Omental fat pad (tissue), 4 donors: ENCODE measurements around the gene TNRC18. TPM values are rescaled to one million over a fixed set of nuclear protein-coding genes. Genes with fewer than 3 reads are reported as not detected.
A peak's percentile ranks its signal among the peaks of the same experiment; 100 is the strongest.
"Not testable (repeated sequence)": the region's sequence is repeated elsewhere in the genome, so short reads cannot be mapped to it uniquely, and the experiment has no call there.

Source experiments
- ATAC-seq: fragments of 150-250 bp; one replicate; pipeline ENCODE4 v1.9.1; 2016; ENCODE audit warnings: mild to moderate bottlenecking, moderate library complexity; ENCODE audit not compliant: low FRiP score
- DNase-seq: peaks from one replicate; pipeline ENCODE4 v3.0.0-alpha.2; 2019; ENCODE audit warnings: low spot score
- CTCF ChIP-seq, 3 donors: fragments of 450-650 bp; IDR thresholded peaks; one replicate each; pipeline ENCODE4 v1.5.1; 2016 to 2017; ENCODE audit warnings: antibody characterized with exemption in 3 of 3, mild to moderate bottlenecking in 3 of 3, moderate library complexity in 2 of 3
- total RNA-seq, 4 donors: library from RNA; depleted of rRNA; stranded (reverse); fragments of >200 nt; gene quantifications; one replicate each; pipeline ENCODE4 v1.1.0, GENCODE V29; 2016

The TNRC18 gene
- total RNA-seq: 10 to 100 TPM; 26.0 to 62.4 (median 29.4) TPM

DNA sequence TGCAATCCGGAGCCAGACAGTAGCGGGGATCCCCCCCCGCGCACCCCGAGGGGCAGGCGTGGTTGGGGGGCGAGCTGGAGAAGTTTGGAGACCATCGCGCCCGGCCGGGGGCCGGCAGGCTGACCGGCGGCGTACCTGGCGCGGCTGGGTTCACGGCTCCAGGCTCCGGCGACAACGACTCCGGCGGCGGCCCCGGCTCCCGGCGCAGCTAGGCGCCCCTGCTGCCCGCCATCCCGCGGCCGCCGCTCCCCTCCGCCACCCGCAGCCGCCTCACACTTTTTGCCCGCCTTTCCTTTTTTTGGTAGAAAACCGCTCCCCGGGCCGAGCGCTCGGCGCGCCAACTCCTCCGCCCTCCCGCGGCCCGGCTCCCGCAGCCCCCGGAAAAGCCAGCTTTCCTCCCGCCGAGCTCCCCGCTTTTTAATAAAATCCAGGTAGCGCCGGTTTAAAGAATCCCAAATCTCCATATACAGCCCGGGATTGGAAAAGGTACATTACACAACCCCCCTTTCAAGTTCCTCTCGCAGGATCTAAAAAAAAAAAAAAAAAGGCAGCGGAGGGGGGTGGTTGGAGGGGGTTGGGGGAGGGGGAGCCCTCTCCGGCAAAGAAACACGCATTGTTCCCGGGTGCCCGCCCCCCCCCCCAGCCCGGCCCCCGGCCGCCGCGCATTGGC lies at the start of gene TNRC18:
Gene TNRC18, minus strand, starts transcription at position 529 of the 670 bp plus-strand sequence. CDS start 2,588 bp downstream, outside the sequence.
- no peak for ATAC-seq
- no peak for TF ChIP-seq CTCF (IDR thresholded peaks at IDR 0.05)

GRCh38 chr7:5472432-5473315 lies 49.0 kb upstream of the TNRC18 start:
- ATAC-seq (no peak), DNase-seq (no peak)
- no peak for TF ChIP-seq CTCF (IDR thresholded peaks at IDR 0.05)

More for the DNA sequence above, at the start of gene TNRC18:
- DNase-seq: no peak

DNA sequence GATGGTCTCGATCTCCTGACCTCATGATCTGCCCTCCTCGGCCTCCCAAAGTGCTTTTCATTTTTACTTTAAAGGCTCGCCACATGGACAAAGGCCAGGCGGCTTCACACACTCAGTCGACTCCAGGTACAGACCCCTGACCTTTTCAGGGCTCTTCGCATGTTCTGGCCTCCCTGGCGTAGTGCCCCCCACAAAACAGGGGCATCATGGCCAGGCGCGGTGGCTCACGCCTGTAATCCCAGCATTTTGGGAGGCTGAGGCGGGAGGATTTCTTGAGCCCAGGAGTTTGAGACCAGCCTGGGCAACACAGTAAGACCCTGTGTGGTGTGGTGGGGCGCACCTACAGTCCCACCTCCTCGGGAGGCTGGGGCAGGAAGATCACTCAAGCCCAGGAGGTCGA lies 48.0 kb upstream of the TNRC18 start:
- not testable (repeated sequence) for ATAC-seq, DNase-seq

DNA sequence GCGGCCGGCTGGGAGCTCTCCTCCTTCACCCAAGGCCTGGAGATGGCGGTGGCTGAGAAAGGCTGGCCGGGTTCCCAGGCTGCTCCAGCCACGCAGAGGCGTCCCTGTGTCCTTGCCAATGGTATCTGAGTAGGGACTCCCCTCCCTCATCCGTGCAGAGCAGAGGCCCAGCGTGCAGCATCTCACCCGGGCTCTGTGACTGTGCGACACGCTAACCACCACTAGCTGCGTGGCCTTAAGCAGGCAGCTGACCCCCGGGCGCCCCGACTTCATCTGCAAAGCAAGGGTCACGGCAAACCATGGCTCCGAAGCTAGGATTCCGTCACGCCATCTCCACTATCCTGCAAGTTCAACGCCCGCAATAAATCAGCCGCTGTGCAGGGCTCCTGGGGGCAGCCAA lies 47.2 kb upstream of the TNRC18 start:
- DNase-seq (no peak), ATAC-seq (no peak)
- no peak for TF ChIP-seq CTCF (IDR thresholded peaks at IDR 0.05)

DNA sequence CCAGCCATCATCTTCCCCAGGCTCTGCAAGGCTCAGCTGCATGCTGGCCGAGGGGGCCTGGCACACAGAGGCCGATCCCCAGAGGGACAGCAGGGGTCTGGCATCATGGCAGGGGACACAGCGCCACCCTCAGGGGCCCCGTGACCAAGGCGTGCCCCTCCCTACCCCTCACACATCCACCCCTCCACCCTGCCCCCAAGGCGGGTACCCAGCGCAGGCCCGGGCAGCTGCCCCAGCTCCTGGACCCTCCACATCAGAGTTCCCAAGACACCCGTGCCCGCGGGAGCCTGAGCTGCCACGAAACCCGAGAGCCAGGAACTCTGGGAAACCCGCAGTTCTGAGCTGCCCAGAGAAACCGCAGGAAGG lies 46.5 kb upstream of the TNRC18 start:
- ATAC-seq (no peak), DNase-seq (no peak)
- no peak for TF ChIP-seq CTCF (IDR thresholded peaks at IDR 0.05)

GRCh38 chr7:5469375-5470166 lies 45.9 kb upstream of the TNRC18 start:
- ATAC-seq (peak; percentile 34), DNase-seq (no peak)
- no peak for TF ChIP-seq CTCF (IDR thresholded peaks at IDR 0.05)

DNA sequence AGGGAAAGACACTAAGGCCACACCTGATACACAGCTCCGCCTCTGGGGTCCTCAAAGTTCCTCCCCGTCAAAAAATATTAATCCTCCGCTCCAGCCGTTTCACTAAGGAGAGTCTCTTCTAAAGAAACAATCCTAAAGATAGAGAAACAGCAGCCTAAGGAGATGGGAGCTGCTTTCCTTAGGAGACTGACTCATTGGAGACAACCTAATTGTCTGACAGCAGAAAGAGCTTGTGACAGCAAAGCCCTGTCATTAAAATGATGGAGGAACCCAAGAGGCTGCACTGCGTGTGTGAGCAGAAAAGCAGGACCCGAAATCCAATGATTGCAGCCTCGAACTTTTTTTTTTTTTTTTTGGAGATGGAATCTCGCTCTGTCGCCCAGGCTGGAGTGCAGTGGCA lies 44.0 kb upstream of the TNRC18 start:
- ATAC-seq (no peak), DNase-seq (no peak)
- no peak for TF ChIP-seq CTCF (IDR thresholded peaks at IDR 0.05)
